Measurements from ENCODE around the gene PAFAH1B1.

Gene PAFAH1B1

GRCh38 chr17:2684549-2684948 lies 91.1 kb downstream of the PAFAH1B1 start:
- Histone ChIP-seq H3K4me2 (no peak overlapping the region), H3K4me1 (peaks cover 25% of the 10 kb centered on the region), H3K27ac (no peak overlapping the region), H3K9me3 (no peaks in the 10 kb centered on the region), H4K20me1 (peaks cover 68% of the 10 kb centered on the region), H3K4me3 (no peak overlapping the region), H3K27me3 (no peaks in the 10 kb centered on the region), H3K36me3 (peaks cover 66% of the 10 kb centered on the region), H3K9ac (no peak overlapping the region)
- TF ChIP-seq Cebpa-rat (IDR thresholded peaks at IDR 0.05) = no peak

GRCh38 chr17:2685696-2686095 lies 92.2 kb downstream of the PAFAH1B1 start:
- Histone ChIP-seq H4K20me1 (peaks cover 71% of the 10 kb centered on the region), H3K9ac (no peak overlapping the region), H3K4me3 (no peak overlapping the region), H3K9me3 (no peaks in the 10 kb centered on the region), H3K4me1 (peaks cover 37% of the 10 kb centered on the region), H3K27ac (no peak overlapping the region), H3K27me3 (no peaks in the 10 kb centered on the region), H3K36me3 (peaks cover 64% of the 10 kb centered on the region), H3K4me2 (no peak overlapping the region)
- no peak for TF ChIP-seq Cebpa-rat (IDR thresholded peaks at IDR 0.05)

- no peak overlapping the region for H3K4me3 ChIP-seq
- no peak for TF ChIP-seq Cebpa-rat (IDR thresholded peaks at IDR 0.05)
- no peaks in the 10 kb centered on the region for H3K27me3 ChIP-seq
- peaks cover 44% of the 10 kb centered on the region for H3K4me1 ChIP-seq
- H3K9ac ChIP-seq = peak overlapping the region; percentile 16; the same call in 1 of the 2 replicates
- no peak overlapping the region for H3K4me2 ChIP-seq
- peaks cover 68% of the 10 kb centered on the region for H4K20me1 ChIP-seq
- 0 out of 2 replicates have a peak overlapping the region, but pooled peaks have one; percentile 41 for H3K27ac ChIP-seq
- H3K36me3 ChIP-seq = peaks cover 62% of the 10 kb centered on the region
- H3K9me3 ChIP-seq = no peaks in the 10 kb centered on the region
Measured at GRCh38 chr17:2687074-2687418, 93.6 kb downstream of the PAFAH1B1 start.

GRCh38 chr17:2688351-2689342 lies 95.2 kb downstream of the PAFAH1B1 start:
- H3K36me3 ChIP-seq = peaks cover 62% of the 10 kb centered on the region
- H3K9ac ChIP-seq = no peak overlapping the region
- H3K4me2 ChIP-seq = no peak overlapping the region
- H3K9me3 ChIP-seq = no peaks in the 10 kb centered on the region
- H3K27me3 ChIP-seq = no peaks in the 10 kb centered on the region
- H3K27ac ChIP-seq = peak overlapping the region; percentile 6; the same call in 1 of the 2 replicates
- H3K4me3 ChIP-seq = no peak overlapping the region
- no peak for TF ChIP-seq Cebpa-rat (IDR thresholded peaks at IDR 0.05)
- peaks cover 58% of the 10 kb centered on the region for H3K4me1 ChIP-seq
- H4K20me1 ChIP-seq = peaks cover 83% of the 10 kb centered on the region

GRCh38 chr17:2689411-2690164 lies 96.1 kb downstream of the PAFAH1B1 start:
- Histone ChIP-seq H3K4me3 (peak overlapping the region; percentile 58; the same call in 1 of the 2 replicates), H3K27me3 (no peaks in the 10 kb centered on the region), H3K9me3 (no peaks in the 10 kb centered on the region), H3K4me2 (peak overlapping the region; percentile 89), H4K20me1 (peaks cover 86% of the 10 kb centered on the region), H3K4me1 (peaks cover 66% of the 10 kb centered on the region), H3K27ac (peak overlapping the region; percentile 78; the same call in 1 of the 2 replicates), H3K36me3 (peaks cover 61% of the 10 kb centered on the region), H3K9ac (no peak overlapping the region)
- TF ChIP-seq Cebpa-rat (IDR thresholded peaks at IDR 0.05) = no peak

GRCh38 chr17:2690165-2691068 lies 97.0 kb downstream of the PAFAH1B1 start:
- H3K9ac ChIP-seq = peak overlapping the region; percentile 61
- peaks cover 70% of the 10 kb centered on the region for H3K4me1 ChIP-seq
- H4K20me1 ChIP-seq = peaks cover 92% of the 10 kb centered on the region
- peaks cover 68% of the 10 kb centered on the region for H3K36me3 ChIP-seq
- no peaks in the 10 kb centered on the region for H3K27me3 ChIP-seq
- no peak for TF ChIP-seq Cebpa-rat (IDR thresholded peaks at IDR 0.05)
- peak overlapping the region; percentile 89 for H3K4me2 ChIP-seq
- peak overlapping the region; percentile 78 for H3K27ac ChIP-seq
- H3K4me3 ChIP-seq = peak overlapping the region; percentile 58
- H3K9me3 ChIP-seq = no peaks in the 10 kb centered on the region

GRCh38 chr17:2691069-2691871 lies 97.8 kb downstream of the PAFAH1B1 start:
- Histone ChIP-seq H3K4me3 (0 out of 2 replicates have a peak overlapping the region, but pooled peaks have one; percentile 58), H3K27me3 (no peaks in the 10 kb centered on the region), H3K27ac (peak overlapping the region; percentile 78), H3K4me1 (peaks cover 62% of the 10 kb centered on the region), H3K9ac (peak overlapping the region; percentile 61; the same call in 1 of the 2 replicates), H4K20me1 (peaks cover 93% of the 10 kb centered on the region), H3K36me3 (peaks cover 76% of the 10 kb centered on the region), H3K9me3 (no peaks in the 10 kb centered on the region), H3K4me2 (peak overlapping the region; percentile 89)
- no peak for TF ChIP-seq Cebpa-rat (IDR thresholded peaks at IDR 0.05)

DNA sequence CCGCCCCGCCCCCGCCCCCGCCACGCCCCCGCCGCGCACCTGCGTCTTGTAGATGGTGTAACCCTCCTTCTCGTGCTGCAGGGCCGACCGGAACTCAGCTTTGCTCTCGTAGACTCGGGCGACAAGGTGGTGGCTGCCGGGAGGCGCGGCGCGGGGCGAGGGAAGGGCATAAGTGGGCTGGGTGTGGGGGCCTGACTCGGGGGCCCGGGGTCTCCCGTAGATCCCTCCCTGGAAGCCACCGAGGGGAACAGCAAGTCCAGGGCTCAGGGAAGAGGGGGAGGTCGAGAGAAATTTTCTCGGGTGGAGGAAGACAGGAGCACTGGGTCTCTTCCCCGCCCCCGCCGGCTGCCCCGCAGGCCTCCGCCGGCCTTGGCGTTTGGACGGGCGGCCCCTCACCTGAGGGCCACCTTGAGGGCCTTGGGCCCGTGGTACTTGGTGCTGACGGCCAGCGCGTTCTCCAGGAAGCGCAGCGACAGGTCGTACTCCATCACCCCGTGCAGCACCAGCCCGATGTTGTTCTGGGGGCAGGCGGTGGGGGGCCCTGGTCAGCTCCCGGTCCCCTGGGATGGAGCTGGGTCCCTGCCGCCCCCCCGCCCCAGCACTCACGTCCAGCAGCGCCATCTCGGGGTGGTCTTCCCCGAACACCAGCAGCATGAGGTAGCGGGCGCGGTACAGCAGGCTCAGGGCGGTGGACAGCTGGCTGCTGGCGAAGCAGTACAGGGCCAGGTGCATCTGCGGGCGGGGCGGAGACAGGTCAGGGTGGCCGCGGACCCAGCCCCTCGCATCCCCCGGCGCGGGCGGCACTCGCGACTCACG lies 98.7 kb downstream of the PAFAH1B1 start:
- Histone ChIP-seq H3K27me3 (no peaks in the 10 kb centered on the region), H3K27ac (no peak overlapping the region), H3K9ac (no peak overlapping the region), H3K36me3 (peaks cover 85% of the 10 kb centered on the region), H3K4me2 (no peak overlapping the region; the same call in 1 of the 2 replicates), H3K4me3 (no peak overlapping the region), H4K20me1 (peaks cover 92% of the 10 kb centered on the region), H3K9me3 (no peaks in the 10 kb centered on the region), H3K4me1 (peaks cover 55% of the 10 kb centered on the region)
- TF ChIP-seq Cebpa-rat (IDR thresholded peaks at IDR 0.05) = no peak
